Uterus (tissue), 4 donors: ENCODE measurements around the gene PAN3. TPM values are rescaled to one million over a fixed set of nuclear protein-coding genes. Genes with fewer than 3 reads are reported as not detected.

Experiments used
- DNase-seq, 2 donors: peaks; one replicate each; pipeline ENCODE4 v3.0.0-alpha.2; 2019 to 2020
- H3K27ac ChIP-seq, 2 donors: fragments of 200-600 bp; sonication (generic); 1 replicate in 1 of 2; 2 replicates in 1 of 2; pipeline ENCODE4 v1.5.1; 2016 to 2018
- H3K27me3 ChIP-seq, 2 donors: fragments of 200-600 bp; sonication (generic); one replicate each; pipeline ENCODE4 v1.5.1; 2018 to 2019; ENCODE audit warnings: control low read depth in 1 of 2
- H3K36me3 ChIP-seq, 2 donors: fragments of 200-600 bp; sonication (generic); one replicate each; pipeline ENCODE4 v1.5.1; 2019; ENCODE audit warnings: control low read depth in 1 of 2
- H3K4me1 ChIP-seq, 2 donors: fragments of 200-600 bp; sonication (generic); one replicate each; pipeline ENCODE4 v1.5.1; 2018 to 2019; ENCODE audit warnings: control low read depth in 1 of 2
- H3K4me3 ChIP-seq, 2 donors: fragments of 200-600 bp; sonication (generic); 1 replicate in 1 of 2; 2 replicates in 1 of 2; pipeline ENCODE4 v1.5.1; 2018 to 2019; ENCODE audit warnings: mild to moderate bottlenecking in 1 of 2
- H3K9me3 ChIP-seq, 2 donors: fragments of 200-600 bp; sonication (generic); one replicate each; pipeline ENCODE4 v1.5.1; 2019; ENCODE audit warnings: control low read depth in 1 of 2
- CTCF ChIP-seq, 4 experiments: fragments of 200-600 bp in 2 of 4; fragments of 450-650 bp in 2 of 4; sonication (generic) in 2 of 4; IDR thresholded peaks; one replicate each; pipeline ENCODE4 v1.5.1; 2016 to 2019; ENCODE audit warnings: antibody characterized with exemption in 4 of 4, mild to moderate bottlenecking in 2 of 4, moderate library complexity in 1 of 4
- POLR2A ChIP-seq, 2 donors: fragments of 450-650 bp; IDR thresholded peaks; one replicate each; pipeline ENCODE4 v1.6.1; 2016; ENCODE audit warnings: antibody characterized with exemption in 2 of 2, mild to moderate bottlenecking in 1 of 2, moderate library complexity in 1 of 2
- intact Hi-C: fragments of 100-400 bp; cut with DNase I; formaldehyde crosslinking; loops from one replicate; pipeline ENCODE4 v1.15.1; 2023; ENCODE audit warnings: low total_unique reads
- total RNA-seq, 4 donors: library from RNA; depleted of rRNA in 3 of 4; stranded (reverse); fragments of >200 nt in 3 of 4; gene quantifications; one replicate each; pipeline versions ENCODE4 v1.1.0 to v1.2.4, GENCODE V29; 2014 to 2023
- donor health status: DM: yes; HTN: yes; CAD: no.

The PAN3 gene
- total RNA-seq, 4 donors from 2014 or later = 17.4 to 61.4 (median 48.2) TPM

GRCh38 chr13:28267497-28267896 is 129.2 kb downstream of the PAN3 start:
- TF ChIP-seq POLR2A (IDR thresholded peaks at IDR 0.05) = no peak
- TF ChIP-seq CTCF (IDR thresholded peaks at IDR 0.05) = no peak
- H3K4me1 ChIP-seq = no peaks in the 10 kb centered on the region
- intact Hi-C loops = no loop called here
- H3K4me3 ChIP-seq = no peak overlapping the region
- no peak for DNase-seq
- no peak overlapping the region for H3K27ac ChIP-seq
- no peaks in the 10 kb centered on the region for H3K9me3 ChIP-seq
- no peaks in the 10 kb centered on the region for H3K27me3 ChIP-seq
- H3K36me3 ChIP-seq = no peaks in the 10 kb centered on the region

- Histone ChIP-seq H3K4me1 (no peaks in the 10 kb centered on the region), H3K27ac (no peak overlapping the region), H3K4me3 (no peak overlapping the region), H3K9me3 (no peaks in the 10 kb centered on the region), H3K27me3 (no peaks in the 10 kb centered on the region), H3K36me3 (no peaks in the 10 kb centered on the region)
- intact Hi-C loops = no loop called here
- no peak for DNase-seq
- no peak for TF ChIP-seq CTCF (IDR thresholded peaks at IDR 0.05)
- no peak for TF ChIP-seq POLR2A (IDR thresholded peaks at IDR 0.05)
Measured at GRCh38 chr13:28268800-28269223, 130.5 kb downstream of the PAN3 start.

GRCh38 chr13:28271056-28271840 is 132.9 kb downstream of the PAN3 start:
- H3K4me1 ChIP-seq = no peaks in the 10 kb centered on the region
- intact Hi-C loops = no loop called here
- no peaks in the 10 kb centered on the region for H3K9me3 ChIP-seq
- no peak overlapping the region for H3K4me3 ChIP-seq
- TF ChIP-seq POLR2A (IDR thresholded peaks at IDR 0.05) (no peak), CTCF (IDR thresholded peaks at IDR 0.05) (no peak)
- DNase-seq = no peak
- no peaks in the 10 kb centered on the region for H3K36me3 ChIP-seq
- no peaks in the 10 kb centered on the region for H3K27me3 ChIP-seq
- no peak overlapping the region for H3K27ac ChIP-seq

GRCh38 chr13:28273919-28274318 is 135.6 kb downstream of the PAN3 start:
- no peaks in the 10 kb centered on the region for H3K36me3 ChIP-seq

More at GRCh38 chr13:28273919-28274318, 135.6 kb downstream of the PAN3 start:
- Histone ChIP-seq H3K9me3 (no peaks in the 10 kb centered on the region), H3K4me1 (no peaks in the 10 kb centered on the region), H3K4me3 (no peak overlapping the region), H3K27me3 (no peaks in the 10 kb centered on the region), H3K27ac (no peak overlapping the region)
- intact Hi-C loops = no loop called here
- TF ChIP-seq CTCF (IDR thresholded peaks at IDR 0.05) (no peak), POLR2A (IDR thresholded peaks at IDR 0.05) (no peak)
- no peak for DNase-seq
